HuH-7 (cell line): ENCODE data around the gene BCDIN3D.
"Not testable (repeated sequence)": the region's sequence is repeated elsewhere in the genome, so short reads cannot be mapped to it uniquely, and the experiment has no call there.

ENCODE experiments used
- DNase-seq: peaks from one replicate; pipeline ENCODE4 v3.0.0; 2011; ENCODE audit warnings: low spot score

BCDIN3D gene

GRCh38 chr12:49876070-49876469 is 33.2 kb upstream of the BCDIN3D start:
- DNase-seq, result no peak

- no peak for DNase-seq
Observed at GRCh38 chr12:49875115-49875720, 32.3 kb upstream of the BCDIN3D start.

GRCh38 chr12:49874142-49874897 is 31.4 kb upstream of the BCDIN3D start:
- no peak for DNase-seq

- no peak for DNase-seq
Observed at GRCh38 chr12:49873361-49873934, 30.5 kb upstream of the BCDIN3D start.

- DNase-seq, result no peak
Observed at GRCh38 chr12:49872781-49873181, 29.9 kb upstream of the BCDIN3D start.

- no peak for DNase-seq
Observed at GRCh38 chr12:49872381-49872780, 29.5 kb upstream of the BCDIN3D start.

GRCh38 chr12:49871811-49872251 is 28.9 kb upstream of the BCDIN3D start:
- DNase-seq, result not testable (repeated sequence)

- no peak for DNase-seq
Observed at GRCh38 chr12:49871263-49871561, 28.3 kb upstream of the BCDIN3D start.

GRCh38 chr12:49870501-49871262 is 27.8 kb upstream of the BCDIN3D start:
- no peak for DNase-seq

GRCh38 chr12:49869816-49870500 is 27.1 kb upstream of the BCDIN3D start:
- DNase-seq, result no peak

GRCh38 chr12:49868952-49869815 is 26.3 kb upstream of the BCDIN3D start:
- DNase-seq, result peak; percentile 38

- DNase-seq, result no peak
Observed at GRCh38 chr12:49868449-49868848, 25.5 kb upstream of the BCDIN3D start.

GRCh38 chr12:49867570-49868341 is 24.9 kb upstream of the BCDIN3D start:
- DNase-seq, result no peak

- DNase-seq, result peak; percentile 96
Observed at GRCh38 chr12:49866859-49867569, 24.1 kb upstream of the BCDIN3D start.

- DNase-seq, result no peak
Observed at GRCh38 chr12:49865782-49866135, 22.9 kb upstream of the BCDIN3D start.

GRCh38 chr12:49865109-49865781 is 22.3 kb upstream of the BCDIN3D start:
- DNase-seq, result no peak

- no peak for DNase-seq
Observed at GRCh38 chr12:49864798-49865090, 21.8 kb upstream of the BCDIN3D start.

GRCh38 chr12:49863946-49864797 is 21.3 kb upstream of the BCDIN3D start:
- no peak for DNase-seq

GRCh38 chr12:49860921-49861320 is 18.0 kb upstream of the BCDIN3D start:
- DNase-seq, result not testable (repeated sequence)
